NCI-H1694 (cell line): ENCODE data around the gene AIFM1.
A peak's percentile ranks its signal among the peaks of the same experiment; 100 is the strongest.

ENCODE experiments used
- DNase-seq: peaks from one replicate; lab custom pipeline; 2025; lab: John Stamatoyannopoulos, UW

Gene AIFM1

GRCh38 chrX:130165703-130166502 is at the start of gene AIFM1:
TSS of gene AIFM1 (minus strand) at chrX:130165841. CDS start at chrX:130165656, 185 bp downstream.
- peak; percentile 88 for DNase-seq

- no peak for DNase-seq
Measured at GRCh38 chrX:130213376-130213775, 47.7 kb upstream of the AIFM1 start.

DNA sequence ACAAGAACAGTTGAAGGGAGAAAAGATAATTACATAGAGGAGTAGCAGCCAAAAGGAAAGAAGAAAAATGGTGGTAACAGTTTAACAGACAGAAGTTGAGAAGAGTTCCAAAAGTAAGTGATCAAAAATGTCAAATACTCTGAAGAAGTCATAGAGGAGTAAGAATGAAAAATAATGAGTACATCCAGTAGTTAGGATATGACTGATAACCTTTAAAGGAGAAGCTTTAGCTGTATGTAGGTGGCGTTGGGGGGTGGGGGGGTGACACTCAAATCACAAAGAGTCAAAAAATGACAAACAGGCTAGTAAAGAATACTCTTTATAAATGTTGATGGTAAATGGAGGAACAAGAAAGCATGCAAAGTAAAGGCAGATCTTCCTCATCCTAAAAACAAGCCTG is 46.7 kb upstream of the AIFM1 start:
- DNase-seq: no peak

DNA sequence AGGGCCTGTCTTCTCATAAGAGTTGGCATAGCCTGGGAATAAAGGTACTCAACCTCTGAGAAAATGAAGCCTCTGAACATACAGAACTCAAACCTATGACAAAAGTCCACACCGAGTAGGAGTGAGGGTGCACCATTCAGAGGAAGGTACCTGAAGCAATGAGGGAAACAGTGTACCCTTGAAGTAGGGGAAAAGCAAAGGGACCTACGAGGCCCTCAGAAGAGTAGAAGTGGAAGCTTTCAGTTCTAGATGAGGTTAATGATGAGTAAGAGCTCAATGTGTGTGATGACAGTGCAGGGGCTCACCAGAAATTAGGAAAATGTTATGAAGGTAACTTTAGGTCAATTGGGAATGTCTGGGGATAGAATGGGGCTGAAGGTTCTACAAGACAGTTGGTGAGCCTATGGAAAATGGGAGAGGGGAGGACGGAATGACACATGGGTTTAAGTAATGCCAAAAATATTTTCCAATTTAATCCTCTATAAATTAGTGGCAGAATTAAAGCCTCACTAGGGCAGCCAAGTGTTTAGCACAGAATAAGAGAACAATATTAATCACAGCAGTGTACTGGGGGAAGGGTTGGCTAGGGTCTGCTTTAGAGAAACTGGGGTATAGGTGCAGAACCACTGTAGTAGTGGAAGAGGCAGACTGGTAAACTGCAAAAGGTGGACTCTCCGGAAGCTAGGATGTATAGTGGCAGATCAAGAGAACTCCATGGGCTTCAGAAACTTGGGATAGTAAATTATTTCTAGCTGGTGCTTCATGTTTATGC is 46.0 kb upstream of the AIFM1 start:
- no peak for DNase-seq

DNA sequence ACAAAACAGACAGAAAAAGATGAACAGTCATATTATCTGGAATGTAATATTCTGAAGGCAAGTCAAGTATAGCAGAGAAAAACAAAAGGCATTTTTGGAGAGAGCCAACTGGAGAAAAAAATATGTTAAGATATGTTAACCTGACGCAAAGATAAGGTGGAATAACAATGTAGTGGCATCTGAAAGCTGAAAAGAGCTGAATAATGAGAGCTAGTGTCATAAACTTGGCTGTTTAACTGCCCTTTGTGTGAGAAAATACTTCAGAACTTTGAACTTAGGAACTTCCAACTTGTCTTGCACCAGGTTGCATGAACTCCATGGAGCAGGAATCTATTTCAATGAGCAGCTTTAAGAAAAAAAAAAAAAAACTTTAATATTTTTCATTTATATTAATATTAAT is 39.0 kb upstream of the AIFM1 start:
- DNase-seq: no peak

GRCh38 chrX:130197464-130197863 is 31.8 kb upstream of the AIFM1 start:
- DNase-seq: no peak

- DNase-seq: no peak
Measured at GRCh38 chrX:130196466-130196865, 30.8 kb upstream of the AIFM1 start.

GRCh38 chrX:130190801-130191200 is 25.2 kb upstream of the AIFM1 start:
- no peak for DNase-seq

DNA sequence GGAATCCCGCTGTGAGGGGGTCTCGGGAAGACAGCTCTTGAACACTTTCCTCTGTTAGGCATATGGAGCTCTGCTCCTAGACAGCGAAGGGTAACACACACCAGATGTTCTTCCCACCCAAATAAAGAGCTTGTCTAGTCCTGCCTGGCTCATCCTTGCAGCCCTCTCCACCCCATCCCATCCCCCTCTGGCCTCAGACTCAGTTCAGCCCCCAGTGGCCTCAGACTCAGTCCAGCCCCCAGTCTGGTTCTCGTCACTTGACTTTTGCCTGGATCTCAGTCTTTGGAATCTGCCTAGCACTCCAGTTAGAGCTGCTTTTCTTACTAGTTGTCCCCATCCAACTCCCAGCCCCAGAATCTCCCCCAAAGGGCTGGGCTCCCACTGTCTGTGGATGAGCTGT is 21.0 kb upstream of the AIFM1 start:
- peak; percentile 16 for DNase-seq

DNA sequence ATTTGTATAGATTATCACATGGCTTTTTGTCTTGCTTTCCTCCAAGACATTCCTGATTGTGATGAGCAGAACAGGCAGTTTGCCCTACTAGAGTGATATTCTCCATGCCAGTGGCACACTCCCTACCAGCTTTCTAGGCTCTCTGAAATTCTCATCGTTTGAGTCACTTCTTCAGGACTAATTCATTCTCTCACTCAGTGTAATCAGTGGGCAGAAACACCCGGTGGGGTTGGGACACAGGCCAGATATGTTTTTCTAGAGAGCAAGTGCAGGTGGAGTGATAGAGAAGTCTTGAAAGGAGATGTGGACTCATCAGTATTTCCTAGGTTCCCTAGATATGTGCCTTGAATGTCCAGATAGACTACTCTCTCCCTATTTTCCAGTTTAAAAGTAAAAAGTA is 19.2 kb upstream of the AIFM1 start:
- DNase-seq: no peak

DNA sequence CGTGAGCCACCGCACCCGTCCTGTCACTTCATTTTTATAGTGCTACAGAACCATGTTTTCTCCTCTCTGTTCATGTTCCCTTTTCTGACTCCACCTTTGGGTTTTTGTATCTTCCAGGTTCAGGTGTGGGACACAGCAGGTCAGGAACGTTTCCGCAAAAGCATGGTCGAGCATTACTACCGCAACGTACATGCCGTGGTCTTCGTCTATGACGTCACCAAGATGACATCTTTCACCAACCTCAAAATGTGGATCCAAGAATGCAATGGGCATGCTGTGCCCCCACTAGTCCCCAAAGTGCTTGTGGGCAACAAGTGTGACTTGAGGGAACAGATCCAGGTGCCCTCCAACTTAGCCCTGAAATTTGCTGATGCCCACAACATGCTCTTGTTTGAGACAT is 18.5 kb upstream of the AIFM1 start:
- no peak for DNase-seq

GRCh38 chrX:130179579-130180215 is 14.1 kb upstream of the AIFM1 start:
- no peak for DNase-seq

GRCh38 chrX:130179170-130179569 is 13.5 kb upstream of the AIFM1 start:
- no peak for DNase-seq

- no peak for DNase-seq
Measured at GRCh38 chrX:130176942-130177341, 11.3 kb upstream of the AIFM1 start.

GRCh38 chrX:130176354-130176776 is 10.7 kb upstream of the AIFM1 start:
- no peak for DNase-seq

DNA sequence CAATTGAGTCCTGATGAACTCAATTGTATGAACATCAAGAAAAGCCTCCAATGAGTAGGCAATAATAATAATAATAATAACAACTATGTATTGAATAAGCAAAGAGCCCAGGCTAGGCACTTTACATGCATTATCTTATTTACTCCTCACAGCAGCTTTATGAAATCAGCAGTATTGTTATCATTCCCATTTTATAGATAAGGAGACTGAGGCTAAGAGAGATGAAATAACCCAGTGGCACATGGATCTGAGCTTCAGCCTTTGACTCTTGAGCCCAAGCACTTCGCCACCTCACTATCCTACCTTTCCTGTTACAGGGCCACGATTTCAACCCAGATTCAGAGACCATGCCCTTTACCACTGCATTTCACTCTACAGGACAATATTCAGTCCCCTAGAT is 9.3 kb upstream of the AIFM1 start:
- DNase-seq: no peak

DNA sequence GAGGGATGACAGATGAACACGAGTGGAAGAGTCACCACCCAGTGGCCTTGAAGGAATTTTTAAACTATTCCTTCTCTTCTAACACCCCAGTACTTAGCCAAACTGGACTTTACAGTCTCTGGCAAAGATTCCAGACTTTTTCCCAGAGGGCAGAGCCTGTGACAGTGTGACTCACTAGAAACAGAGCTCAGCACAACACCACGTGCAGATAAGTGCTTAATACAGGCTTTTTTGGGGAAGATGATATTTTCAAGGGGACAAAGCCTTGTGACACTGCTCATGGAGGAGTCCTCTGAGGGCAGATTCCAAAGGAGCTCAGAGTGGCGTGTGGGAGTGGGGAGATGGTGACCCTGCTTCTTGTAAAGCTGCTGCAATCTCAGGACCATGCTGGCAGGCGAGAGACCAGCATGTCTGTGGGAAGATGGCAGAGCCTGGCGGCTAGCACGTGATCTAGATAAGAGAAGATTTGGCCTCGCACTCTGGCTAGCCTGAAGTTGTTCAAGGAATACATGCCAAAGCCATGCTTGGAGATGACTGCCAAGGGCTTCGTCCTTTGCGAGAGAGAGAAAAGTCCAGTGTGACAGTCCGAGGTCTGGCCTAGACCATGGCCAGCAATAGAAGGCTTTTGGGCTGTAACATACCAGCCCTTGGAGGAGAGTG is 8.5 kb upstream of the AIFM1 start:
- no peak for DNase-seq

DNA sequence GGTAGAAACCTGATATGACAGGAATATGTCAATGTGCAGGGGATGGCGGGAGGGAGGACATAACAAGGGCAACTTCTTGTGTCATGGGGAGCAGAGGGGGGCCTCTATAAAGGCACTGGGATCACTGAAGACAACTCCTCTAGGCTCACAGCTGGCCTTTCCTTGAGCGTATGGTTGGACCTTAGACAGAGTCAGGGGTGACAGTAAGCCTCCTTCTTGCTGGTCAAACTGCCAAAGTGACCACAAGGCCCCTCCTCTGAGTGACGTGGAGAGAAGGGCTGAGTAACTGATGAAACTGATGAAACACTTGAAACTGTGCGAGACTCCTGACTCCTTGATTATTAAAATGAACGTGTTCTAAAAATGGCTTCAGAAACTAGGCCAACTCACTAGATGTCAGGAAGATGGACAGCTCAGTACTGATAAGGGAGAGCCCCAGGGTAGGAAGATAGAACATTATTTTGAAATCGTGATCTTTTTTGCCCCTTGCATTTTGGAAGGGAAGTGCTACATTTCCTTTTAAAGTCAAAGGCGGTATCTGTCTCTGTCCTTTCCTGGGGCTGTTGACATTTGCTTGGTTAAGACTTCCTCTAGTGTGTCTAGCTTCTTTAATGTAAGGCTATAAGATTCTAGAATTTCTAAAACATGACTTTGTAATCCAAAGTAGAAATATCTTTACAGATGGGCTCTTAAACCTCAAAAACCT is 7.7 kb upstream of the AIFM1 start:
- no peak for DNase-seq

DNA sequence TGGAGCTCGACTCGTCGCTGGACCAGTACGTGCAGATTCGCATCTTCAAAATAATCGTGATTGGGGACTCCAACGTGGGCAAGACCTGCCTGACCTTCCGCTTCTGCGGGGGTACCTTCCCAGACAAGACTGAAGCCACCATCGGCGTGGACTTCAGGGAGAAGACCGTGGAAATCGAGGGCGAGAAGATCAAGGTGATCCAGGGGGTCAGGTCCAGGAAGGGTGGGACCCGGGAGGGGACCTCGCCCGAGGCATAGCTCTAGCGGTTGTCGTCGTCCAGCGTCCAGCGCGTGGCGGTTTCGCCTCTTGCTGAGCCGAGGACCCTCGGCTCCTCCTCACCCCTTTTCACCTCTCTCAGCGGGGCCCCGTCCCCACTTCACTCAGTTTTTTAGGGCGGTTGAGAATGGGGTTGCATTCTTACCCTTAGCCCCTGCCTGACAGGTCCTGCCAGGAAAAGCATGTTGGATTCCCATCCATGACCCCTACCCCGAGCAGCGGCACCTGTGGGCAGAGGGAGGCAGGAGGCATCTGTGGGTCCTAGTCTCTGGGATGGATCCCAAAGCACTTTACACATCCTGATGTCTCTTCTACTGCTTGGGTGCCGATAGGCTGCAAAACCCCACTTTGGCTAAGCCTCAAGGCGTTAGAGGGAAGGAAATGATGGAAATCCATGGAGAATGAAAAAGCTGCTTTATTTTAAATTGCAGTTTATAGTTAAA is 6.6 kb upstream of the AIFM1 start:
- no peak for DNase-seq

DNA sequence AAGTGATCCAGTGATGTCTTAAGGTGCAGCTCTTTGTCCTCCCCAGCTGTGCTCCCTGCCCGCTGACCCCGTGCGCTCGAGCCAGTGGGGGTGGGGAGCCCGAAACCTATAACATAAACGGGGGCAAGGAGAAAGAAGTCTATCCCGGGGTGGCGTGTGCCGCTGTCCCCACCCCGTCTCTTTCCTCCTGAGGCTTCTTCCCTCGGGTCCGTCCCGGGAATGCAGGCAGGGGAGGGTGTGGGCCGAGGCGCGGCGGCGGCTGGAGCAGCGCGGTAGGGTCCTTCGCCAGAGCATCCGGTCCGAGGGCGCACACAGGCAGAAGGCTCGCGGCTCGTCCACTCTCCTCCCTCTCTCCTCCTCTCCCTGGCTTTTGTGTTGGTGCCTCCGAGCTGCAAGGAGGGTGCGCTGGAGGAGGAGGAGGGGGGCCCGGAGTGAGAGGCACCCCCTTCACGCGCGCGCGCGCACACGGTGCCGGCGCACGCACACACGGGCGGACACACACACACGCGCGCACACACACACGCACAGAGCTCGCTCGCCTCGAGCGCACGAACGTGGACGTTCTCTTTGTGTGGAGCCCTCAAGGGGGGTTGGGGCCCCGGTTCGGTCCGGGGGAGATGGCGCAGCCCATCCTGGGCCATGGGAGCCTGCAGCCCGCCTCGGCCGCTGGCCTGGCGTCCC is 5.9 kb upstream of the AIFM1 start, which contains the start of gene RAB33A:
TSS of gene RAB33A (plus strand) at position 517 of the 681 bp plus-strand sequence. CDS start at position 618, 101 bp downstream.
- peak; percentile 1 for DNase-seq
